ENCODE measurements around the gene LCN12. TPM values are rescaled to one million over a fixed set of nuclear protein-coding genes. Genes with fewer than 3 reads are reported as not detected.

Gene LCN12
- polyA plus RNA-seq, 1 of the 3 experiments (the other 2 are of a cell fraction): 0.87 TPM

GRCh38 chr9:136972335-136972734 is 20.3 kb downstream of the LCN12 start (continued):
- TF ChIP-seq TEAD4 (IDR thresholded peaks at IDR 0.05; ENCODE audit: borderline replicate concordance, insufficient read depth): no peak

GRCh38 chr9:136972743-136973142 is 20.7 kb downstream of the LCN12 start:
- CTCF ChIA-PET: interaction anchor here (0.7 to 4.4 kb wide), 3 partner anchors 25 to 63 kb away, joined by 3 to 24 read pairs (median 3); no protein-coding TSS in a partner anchor
- Histone ChIP-seq H3K4me1 (ENCODE audit: control insufficient read depth in 1 of 2, insufficient read depth in 2 of 2, low read depth in 1 of 2, low read length in 1 of 2) (peaks cover 0 to 23% of the 10 kb centered on the region in 2 experiments; a peak in 1 of 4 replicates), H3K27ac (ENCODE audit: low read depth in 2 of 2, low read length in 1 of 2) (no peak overlapping the region), H3F3A (replicated peaks; ENCODE audit: insufficient read depth) (no peaks in the 10 kb centered on the region), H3K9me3 (no peaks in the 10 kb centered on the region), H3K4me3 (ENCODE audit: low read depth in 2 of 2, low read length in 1 of 2) (no peak overlapping the region), H2AFZ (ENCODE audit: low read depth) (no peak overlapping the region), H4K20me1 (ENCODE audit: insufficient read depth) (no peaks in the 10 kb centered on the region), H3K4me2 (no peak overlapping the region), H3K36me3 (replicated peaks in 1 of 2; ENCODE audit: control insufficient read depth in 1 of 2, insufficient read depth in 2 of 2, low read length in 1 of 2) (no peaks in the 10 kb centered on the region), H3K79me2 (ENCODE audit: insufficient read depth) (no peaks in the 10 kb centered on the region), H3K27me3 (ENCODE audit: insufficient read depth) (no peaks in the 10 kb centered on the region), H3K9me2 (no peaks in the 10 kb centered on the region), H3K9ac (no peak overlapping the region)
- TF ChIP-seq CTCF (IDR thresholded peaks at IDR 0.05) (no peak), IRF3 (IDR thresholded peaks at IDR 0.05; ENCODE audit: low read depth, low read length) (no peak), RCOR1 (IDR thresholded peaks at IDR 0.05; ENCODE audit: low read length) (no peak)
- WGBS (ENCODE audit: low lambda C conversion rate): 45% methylated on average over 12 of the region's 13 CpGs
- DNase-seq: no peak
- POLR2A ChIA-PET: interaction anchor here (1.5 kb wide), 1 partner anchor 22 kb away, joined by 4 read pairs; no protein-coding TSS in a partner anchor

- Histone ChIP-seq H3K9ac (no peak overlapping the region), H3K27me3 (ENCODE audit: insufficient read depth) (no peaks in the 10 kb centered on the region), H3K9me3 (no peaks in the 10 kb centered on the region), H3K4me3 (ENCODE audit: low read depth in 2 of 2, low read length in 1 of 2) (no peak overlapping the region), H3K79me2 (ENCODE audit: insufficient read depth) (no peaks in the 10 kb centered on the region), H3K36me3 (replicated peaks in 1 of 2; ENCODE audit: control insufficient read depth in 1 of 2, insufficient read depth in 2 of 2, low read length in 1 of 2) (no peaks in the 10 kb centered on the region), H3K4me2 (no peak overlapping the region), H3K4me1 (ENCODE audit: control insufficient read depth in 1 of 2, insufficient read depth in 2 of 2, low read depth in 1 of 2, low read length in 1 of 2) (peaks cover 0 to 25% of the 10 kb centered on the region in 2 experiments; a peak in 1 of 4 replicates), H2AFZ (ENCODE audit: low read depth) (no peak overlapping the region), H3F3A (replicated peaks; ENCODE audit: insufficient read depth) (no peaks in the 10 kb centered on the region), H3K27ac (ENCODE audit: low read depth in 2 of 2, low read length in 1 of 2) (no peak overlapping the region), H4K20me1 (ENCODE audit: insufficient read depth) (no peaks in the 10 kb centered on the region), H3K9me2 (no peaks in the 10 kb centered on the region)
- POLR2A ChIA-PET: interaction anchor here (1.5 kb wide), 1 partner anchor 23 kb away, joined by 4 read pairs; no protein-coding TSS in a partner anchor
- no peak for DNase-seq
- CTCF ChIA-PET: interaction anchor here (0.7 to 4.4 kb wide), 2 partner anchors 26 to 61 kb away, joined by 3 to 24 read pairs; no protein-coding TSS in a partner anchor
- WGBS (ENCODE audit: low lambda C conversion rate): 81% methylated on average over 14 of the region's 29 CpGs
- TF ChIP-seq USF1 (IDR thresholded peaks at IDR 0.05; ENCODE audit: borderline replicate concordance, low read depth) (no peak), MEF2A (IDR thresholded peaks at IDR 0.05; ENCODE audit: borderline replicate concordance, low read depth) (no peak), ZBTB33 (IDR thresholded peaks at IDR 0.05; ENCODE audit: borderline replicate concordance, low read depth) (no peak), TEAD4 (IDR thresholded peaks at IDR 0.05; ENCODE audit: borderline replicate concordance, insufficient read depth) (no peak), REST (IDR thresholded peaks at IDR 0.05; ENCODE audit: low read depth, low read length) (no peak), EZH2phosphoT487 (IDR thresholded peaks at IDR 0.05; ENCODE audit: borderline replicate concordance, low read depth) (no peak), POLR2AphosphoS5 (IDR thresholded peaks at IDR 0.05; ENCODE audit: low read depth, low read length) (no peak), JUND (IDR thresholded peaks at IDR 0.05) (no peak), RFX5 (IDR thresholded peaks at IDR 0.05; ENCODE audit: low read length) (no peak)
Measured at GRCh38 chr9:136973618-136974617, 21.8 kb downstream of the LCN12 start.

All from SK-N-SH (cell line).